Activated T-cell treated with anti-CD3 and anti-CD28 coated beads, Interleukin-2, amount 50 U/mL, for 72 hours (primary cell): ENCODE data around the gene TMEM86B. TPM values are rescaled to one million over a fixed set of nuclear protein-coding genes. Genes with fewer than 3 reads are reported as not detected.

Experiments used
- ATAC-seq, 2 donors: fragments of 150-1000 bp; cut with Tn5 transposase; replicated peaks in 1 of 2; 2 replicates each; pipeline ENCODE4 v1.10.0; 2021; ENCODE audit warnings: moderate library complexity in 2 of 2, mild to moderate bottlenecking in 1 of 2
- DNase-seq, 2 donors: peaks; one replicate each; pipeline ENCODE4 v3.0.0; 2021 to 2022; ENCODE audit warnings: mixed read lengths in 1 of 2
- H3K27ac Mint-ChIP-seq: one replicate; pipeline ENCODE4 v1.8.0; 2022; ENCODE audit warnings: mild to moderate bottlenecking, moderate library complexity, mixed read lengths
- H3K27me3 Mint-ChIP-seq: one replicate; pipeline ENCODE4 v1.8.0; 2022; ENCODE audit warnings: low read depth, mixed read lengths
- H3K36me3 Mint-ChIP-seq, 2 donors: one replicate each; pipeline ENCODE4 v1.8.0; 2022; ENCODE audit warnings: mixed read lengths in 2 of 2, mild to moderate bottlenecking in 1 of 2; ENCODE audit not compliant: insufficient read depth in 2 of 2
- H3K4me1 Mint-ChIP-seq: one replicate; pipeline ENCODE4 v1.8.0; 2022; ENCODE audit warnings: low read depth, mixed read lengths
- H3K4me3 Mint-ChIP-seq, 2 donors: one replicate each; pipeline ENCODE4 v1.8.0; 2022; ENCODE audit warnings: mild to moderate bottlenecking in 2 of 2, mixed read lengths in 2 of 2, moderate library complexity in 2 of 2
- H3K9me3 Mint-ChIP-seq, 2 donors: one replicate each; pipeline ENCODE4 v1.8.0; 2022; ENCODE audit warnings: mixed read lengths in 2 of 2
- total RNA-seq, 2 donors: library from RNA; stranded (reverse); gene quantifications; one replicate each; pipeline ENCODE4 v1.2.3, GENCODE V29; 2022

Gene TMEM86B
- total RNA-seq: 10 to 100 TPM in 1 of 2 donors, 1 to 10 TPM in 1; 8.5 to 12.8 TPM

- H3K27ac Mint-ChIP-seq: no peak within 1 kb of the TSS
- ATAC-seq: no peak
- H3K36me3 Mint-ChIP-seq: peaks cover 4 to 10% of the 10 kb centered on the region in 2 donors
- no peak within 1 kb of the TSS for H3K4me3 Mint-ChIP-seq
- no peaks in the 10 kb centered on the region for H3K9me3 Mint-ChIP-seq
- H3K4me1 Mint-ChIP-seq: no peaks in the 10 kb centered on the region
- DNase-seq: no peak
- no peaks in the 10 kb centered on the region for H3K27me3 Mint-ChIP-seq
Observed at GRCh38 chr19:55228403-55229031, at the start of gene TMEM86B. TSS of gene TMEM86B (minus strand) at chr19:55228763. CDS start at chr19:55228741, 22 bp downstream.

GRCh38 chr19:55277494-55277893, 48.9 kb upstream of the TMEM86B start:
- Mint-ChIP-seq H3K36me3 (peaks cover 4 to 8% of the 10 kb centered on the region in 2 donors), H3K9me3 (no peaks in the 10 kb centered on the region), H3K27me3 (no peaks in the 10 kb centered on the region), H3K27ac (peak overlapping the region; percentile 79), H3K4me1 (peaks cover 45% of the 10 kb centered on the region), H3K4me3 (peak overlapping the region; percentile 20 to 45)
- ATAC-seq: no peak
- DNase-seq: no peak

- Mint-ChIP-seq H3K36me3 (peaks cover 8 to 14% of the 10 kb centered on the region in 2 donors), H3K4me3 (peak overlapping the region; percentile 20 to 45), H3K4me1 (peaks cover 45% of the 10 kb centered on the region), H3K9me3 (no peaks in the 10 kb centered on the region), H3K27me3 (no peaks in the 10 kb centered on the region), H3K27ac (peak overlapping the region; percentile 79)
- no peak for DNase-seq
- ATAC-seq: no peak
Observed at GRCh38 chr19:55276720-55277430, 48.3 kb upstream of the TMEM86B start.

GRCh38 chr19:55275851-55276719, 47.5 kb upstream of the TMEM86B start:
- Mint-ChIP-seq H3K4me1 (peaks cover 39% of the 10 kb centered on the region), H3K4me3 (peak overlapping the region in 1 of 2 donors; percentile 8), H3K9me3 (no peaks in the 10 kb centered on the region), H3K36me3 (peaks cover 8 to 15% of the 10 kb centered on the region in 2 donors), H3K27me3 (no peaks in the 10 kb centered on the region), H3K27ac (peak overlapping the region; percentile 1)
- no peak for ATAC-seq
- DNase-seq: no peak

- Mint-ChIP-seq H3K4me3 (no peak overlapping the region), H3K9me3 (no peaks in the 10 kb centered on the region), H3K27me3 (no peaks in the 10 kb centered on the region), H3K36me3 (peaks cover 9 to 18% of the 10 kb centered on the region in 2 donors), H3K4me1 (peaks cover 23% of the 10 kb centered on the region), H3K27ac (no peak overlapping the region)
- no peak for ATAC-seq
- DNase-seq: no peak
Observed at GRCh38 chr19:55273978-55274707, 45.6 kb upstream of the TMEM86B start.

GRCh38 chr19:55272142-55272541, 43.6 kb upstream of the TMEM86B start:
- Mint-ChIP-seq H3K27ac (no peak overlapping the region), H3K4me1 (peaks cover 10% of the 10 kb centered on the region), H3K4me3 (no peak overlapping the region), H3K9me3 (no peaks in the 10 kb centered on the region), H3K27me3 (no peaks in the 10 kb centered on the region), H3K36me3 (peaks cover 11 to 20% of the 10 kb centered on the region in 2 donors)
- no peak for DNase-seq
- ATAC-seq: no peak

- Mint-ChIP-seq H3K27me3 (no peaks in the 10 kb centered on the region), H3K4me3 (no peak overlapping the region), H3K9me3 (peaks cover 3 to 4% of the 10 kb centered on the region in 2 donors), H3K36me3 (peaks cover 14 to 29% of the 10 kb centered on the region in 2 donors), H3K27ac (no peak overlapping the region), H3K4me1 (no peaks in the 10 kb centered on the region)
- ATAC-seq (peak; percentile 15 to 18), DNase-seq (no peak)
Observed at GRCh38 chr19:55270172-55270942, 41.8 kb upstream of the TMEM86B start.

- Mint-ChIP-seq H3K4me1 (no peaks in the 10 kb centered on the region), H3K27me3 (no peaks in the 10 kb centered on the region), H3K9me3 (peaks cover 3 to 4% of the 10 kb centered on the region in 2 donors), H3K36me3 (peaks cover 14 to 29% of the 10 kb centered on the region in 2 donors), H3K4me3 (no peak overlapping the region), H3K27ac (no peak overlapping the region)
- ATAC-seq (no peak), DNase-seq (no peak)
Observed at GRCh38 chr19:55269299-55269698, 40.7 kb upstream of the TMEM86B start.

GRCh38 chr19:55266840-55267239, 38.3 kb upstream of the TMEM86B start:
- ATAC-seq: no peak
- H3K27ac Mint-ChIP-seq: no peak overlapping the region
- peaks cover 12 to 22% of the 10 kb centered on the region in 2 donors for H3K36me3 Mint-ChIP-seq
- peaks cover 3 to 4% of the 10 kb centered on the region in 2 donors for H3K9me3 Mint-ChIP-seq
- DNase-seq: no peak
- no peak overlapping the region for H3K4me3 Mint-ChIP-seq
- H3K27me3 Mint-ChIP-seq: no peaks in the 10 kb centered on the region
- no peaks in the 10 kb centered on the region for H3K4me1 Mint-ChIP-seq

GRCh38 chr19:55266404-55266803, 37.8 kb upstream of the TMEM86B start:
- ATAC-seq: no peak
- H3K27ac Mint-ChIP-seq: no peak overlapping the region

GRCh38 chr19:55265723-55266386, 37.3 kb upstream of the TMEM86B start:
- Mint-ChIP-seq H3K9me3 (peaks cover 3 to 4% of the 10 kb centered on the region in 2 donors), H3K27me3 (no peaks in the 10 kb centered on the region), H3K36me3 (peaks cover 12 to 21% of the 10 kb centered on the region in 2 donors), H3K4me3 (no peak overlapping the region), H3K4me1 (no peaks in the 10 kb centered on the region), H3K27ac (no peak overlapping the region)
- ATAC-seq (no peak), DNase-seq (no peak)

More at GRCh38 chr19:55266404-55266803, 37.8 kb upstream of the TMEM86B start:
- Mint-ChIP-seq H3K4me1 (no peaks in the 10 kb centered on the region), H3K36me3 (peaks cover 12 to 22% of the 10 kb centered on the region in 2 donors), H3K27me3 (no peaks in the 10 kb centered on the region), H3K9me3 (peaks cover 3 to 4% of the 10 kb centered on the region in 2 donors), H3K4me3 (no peak overlapping the region)
- DNase-seq: no peak
